Measurements from ENCODE around the gene CSF2RB.

The CSF2RB gene

DNA sequence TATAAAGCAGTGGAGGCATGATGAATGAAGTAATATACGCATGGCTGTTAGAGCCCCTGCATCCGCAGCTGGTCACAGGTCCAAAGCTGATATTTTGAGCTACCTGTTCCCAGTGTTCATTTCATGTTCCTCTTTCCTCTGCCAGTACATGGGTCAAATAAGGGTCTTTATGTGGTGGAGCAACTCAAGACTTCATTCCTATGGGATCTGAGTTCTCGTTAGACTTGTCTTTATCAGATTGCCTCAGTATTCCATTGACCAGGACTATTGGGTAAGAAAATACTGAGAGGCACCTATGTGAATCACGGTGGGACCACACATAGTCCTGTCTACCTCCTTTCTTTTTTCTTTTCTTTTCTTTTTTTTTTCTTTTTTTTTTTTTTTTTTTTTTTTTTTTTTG lies 27.4 kb upstream of the CSF2RB start:
- no peak overlapping the region for H3K4me3 ChIP-seq (ENCODE audit: low read depth, low read length)
- TF ChIP-seq, protein P1, sequence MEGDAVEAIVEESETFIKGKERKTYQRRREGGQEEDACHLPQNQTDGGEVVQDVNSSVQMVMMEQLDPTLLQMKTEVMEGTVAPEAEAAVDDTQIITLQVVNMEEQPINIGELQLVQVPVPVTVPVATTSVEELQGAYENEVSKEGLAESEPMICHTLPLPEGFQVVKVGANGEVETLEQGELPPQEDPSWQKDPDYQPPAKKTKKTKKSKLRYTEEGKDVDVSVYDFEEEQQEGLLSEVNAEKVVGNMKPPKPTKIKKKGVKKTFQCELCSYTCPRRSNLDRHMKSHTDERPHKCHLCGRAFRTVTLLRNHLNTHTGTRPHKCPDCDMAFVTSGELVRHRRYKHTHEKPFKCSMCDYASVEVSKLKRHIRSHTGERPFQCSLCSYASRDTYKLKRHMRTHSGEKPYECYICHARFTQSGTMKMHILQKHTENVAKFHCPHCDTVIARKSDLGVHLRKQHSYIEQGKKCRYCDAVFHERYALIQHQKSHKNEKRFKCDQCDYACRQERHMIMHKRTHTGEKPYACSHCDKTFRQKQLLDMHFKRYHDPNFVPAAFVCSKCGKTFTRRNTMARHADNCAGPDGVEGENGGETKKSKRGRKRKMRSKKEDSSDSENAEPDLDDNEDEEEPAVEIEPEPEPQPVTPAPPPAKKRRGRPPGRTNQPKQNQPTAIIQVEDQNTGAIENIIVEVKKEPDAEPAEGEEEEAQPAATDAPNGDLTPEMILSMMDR (IDR thresholded peaks at IDR 0.05; ENCODE audit: control insufficient read depth, extremely low read depth, insufficient read depth) = no peak
- no peak for DNase-seq (ENCODE audit: low read depth)

DNA sequence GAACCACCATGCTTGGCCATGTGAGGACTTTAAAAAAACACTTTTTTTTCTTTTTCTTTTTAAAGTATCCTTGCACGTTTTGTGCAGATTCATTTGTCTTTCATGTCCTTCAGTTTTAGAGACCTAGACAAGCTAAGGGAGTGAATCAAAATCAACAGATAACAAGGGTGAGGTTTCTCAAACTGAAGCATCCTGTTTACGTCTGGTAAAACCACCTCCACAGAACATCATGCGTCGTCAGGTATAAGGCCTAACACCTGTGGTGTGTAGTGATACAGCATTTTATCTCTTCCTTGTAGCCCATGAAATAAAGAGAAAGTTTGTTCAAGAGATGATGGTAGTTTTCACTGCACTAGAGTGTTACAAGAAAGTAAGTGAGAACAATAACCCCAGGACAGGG lies 26.3 kb upstream of the CSF2RB start:
- no peak for DNase-seq (ENCODE audit: low read depth)
- H3K4me3 ChIP-seq (ENCODE audit: low read depth, low read length) = no peak overlapping the region
- TF ChIP-seq, protein P1 (IDR thresholded peaks at IDR 0.05; ENCODE audit: control insufficient read depth, extremely low read depth, insufficient read depth) = no peak

DNA sequence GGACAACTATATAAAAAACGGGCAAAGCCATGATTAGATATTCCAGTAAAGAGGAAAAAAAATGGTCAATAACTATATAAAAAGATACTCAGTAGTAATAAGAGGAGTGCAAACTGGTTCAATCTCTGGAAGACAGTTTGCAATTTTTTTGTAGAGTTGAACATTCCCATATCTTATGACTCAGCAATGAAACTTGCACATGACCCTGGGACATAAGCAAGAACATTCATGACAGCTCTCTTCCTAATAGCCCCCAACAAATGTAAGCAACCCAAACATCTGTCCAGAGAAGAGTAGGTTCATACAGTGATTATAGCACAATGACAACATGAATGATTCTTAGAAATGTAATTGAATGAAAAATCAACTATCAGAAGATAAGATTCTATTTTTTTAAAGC lies 21.8 kb upstream of the CSF2RB start:
- DNase-seq (ENCODE audit: low read depth) = no peak
- no peak overlapping the region for H3K4me3 ChIP-seq (ENCODE audit: low read depth, low read length)
- TF ChIP-seq, protein P1 (IDR thresholded peaks at IDR 0.05; ENCODE audit: control insufficient read depth, extremely low read depth, insufficient read depth) = no peak

DNA sequence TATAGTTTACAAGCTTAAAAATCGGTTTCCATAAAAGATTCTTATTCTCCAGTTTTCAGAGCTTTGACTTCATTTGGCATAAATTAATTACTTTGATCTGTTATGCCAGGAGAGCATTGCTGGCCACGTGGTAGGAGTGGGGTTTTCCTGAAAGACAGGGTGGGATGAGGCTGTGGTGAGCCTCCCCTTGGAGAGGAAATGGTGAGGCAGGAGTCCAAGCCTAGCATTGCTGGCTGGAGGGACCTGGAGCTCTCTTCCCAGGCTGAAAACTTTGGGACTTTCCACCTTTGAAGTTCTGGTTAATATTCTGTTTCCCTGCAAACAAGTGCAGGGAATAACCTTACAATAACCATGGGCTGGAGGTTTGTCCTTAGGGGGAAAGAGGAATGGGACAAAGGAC lies 21.1 kb upstream of the CSF2RB start:
- TF ChIP-seq, protein P1 (IDR thresholded peaks at IDR 0.05; ENCODE audit: control insufficient read depth, extremely low read depth, insufficient read depth) = no peak
- H3K4me3 ChIP-seq (ENCODE audit: low read depth, low read length) = no peak overlapping the region
- no peak for DNase-seq (ENCODE audit: low read depth)

DNA sequence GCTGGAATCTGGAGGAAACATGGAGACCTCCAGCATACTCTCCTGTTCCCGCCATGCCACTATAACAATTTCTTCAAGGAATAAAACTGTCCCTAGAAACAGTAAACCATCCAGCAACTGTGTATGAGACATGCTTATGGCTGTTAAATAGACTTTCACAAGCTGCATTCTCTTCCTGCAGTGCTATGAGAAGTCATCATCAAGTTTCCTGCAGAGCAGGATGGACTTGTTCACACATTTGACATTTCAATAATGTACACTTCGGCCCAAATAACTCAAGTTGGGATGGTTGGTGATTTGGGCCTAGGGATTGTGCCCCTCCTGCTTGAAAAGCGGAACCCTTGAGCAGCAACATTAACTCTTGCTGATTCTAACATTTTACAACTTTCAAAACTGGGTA lies 20.2 kb upstream of the CSF2RB start:
- no peak overlapping the region for H3K4me3 ChIP-seq (ENCODE audit: low read depth, low read length)
- TF ChIP-seq, protein P1 (IDR thresholded peaks at IDR 0.05; ENCODE audit: control insufficient read depth, extremely low read depth, insufficient read depth) = no peak
- no peak for DNase-seq (ENCODE audit: low read depth)

GRCh38 chr22:36894266-36894665 lies 19.2 kb upstream of the CSF2RB start:
- H3K4me3 ChIP-seq (ENCODE audit: low read depth, low read length) = no peak overlapping the region
- no peak for DNase-seq (ENCODE audit: low read depth)
- TF ChIP-seq, protein P1 (IDR thresholded peaks at IDR 0.05; ENCODE audit: control insufficient read depth, extremely low read depth, insufficient read depth) = no peak

DNA sequence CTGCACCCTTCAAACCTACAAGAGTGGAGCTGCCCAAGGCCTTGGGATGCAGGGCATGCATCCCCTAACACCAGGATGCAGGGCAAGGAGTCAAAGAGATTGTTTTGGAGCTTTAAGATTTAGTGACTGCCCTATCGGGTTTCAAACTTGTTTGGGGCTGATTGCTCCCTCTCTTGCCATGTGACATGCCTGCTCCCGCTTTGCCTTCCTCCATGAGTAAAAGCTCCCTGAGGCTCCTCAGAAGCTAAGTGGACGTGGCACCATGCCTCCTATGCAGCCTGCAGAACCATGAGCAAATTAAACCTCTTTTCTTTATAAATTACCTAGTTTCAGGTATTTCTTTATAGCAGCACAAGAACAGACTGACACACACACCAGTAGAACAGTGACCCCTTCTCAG lies 15.8 kb upstream of the CSF2RB start:
- no peak for DNase-seq (ENCODE audit: low read depth)
- TF ChIP-seq, protein P1 (IDR thresholded peaks at IDR 0.05; ENCODE audit: control insufficient read depth, extremely low read depth, insufficient read depth) = no peak

More for the DNA sequence above, 15.8 kb upstream of the CSF2RB start:
- no peak overlapping the region for H3K4me3 ChIP-seq (ENCODE audit: low read depth, low read length)
